ENCODE data around the gene P2RY12.

GRCh38 chr3:151372063-151372820, 12.3 kb downstream of the P2RY12 start:
- TF ChIP-seq ZNF274 (IDR thresholded peaks at IDR 0.05; ENCODE audit: low read depth, low read length) (no peak), YY1 (IDR thresholded peaks at IDR 0.05; ENCODE audit: insufficient read depth, insufficient read length) (no peak)
